HepG2 (cell line): ENCODE measurements around the gene TRPM5. TPM values are rescaled to one million over a fixed set of nuclear protein-coding genes. Genes with fewer than 3 reads are reported as not detected.

Source experiments
- ATAD3A ChIP-seq: sonication (generic); formaldehyde crosslinking; IDR thresholded peaks from 2 replicates; pipeline ENCODE4 v1.4.0; 2020; ENCODE audit warnings: missing genetic modification reagents
- SMYD3 ChIP-seq: sonication (generic); formaldehyde crosslinking; IDR thresholded peaks from 2 replicates; pipeline ENCODE4 v1.8.1; 2023; ENCODE audit warnings: mild to moderate bottlenecking, missing genetic modification reagents
- SSRP1 ChIP-seq: IDR thresholded peaks from 2 replicates; pipeline ENCODE4 v1.6.1; 2016; ENCODE audit warnings: control low read depth
- ZKSCAN8 ChIP-seq: IDR thresholded peaks from 2 replicates; pipeline ENCODE4 v1.6.1; 2016; ENCODE audit warnings: borderline replicate concordance, missing genetic modification reagents, missing compliant biosample characterization
- polyA plus RNA-seq, 8 experiments: library from polyadenylated mRNA; depleted of rRNA in 3 of 8; stranded (reverse) in 7 of 8; unstranded in 1 of 8; fragments of >200 nt; fragmentation: Illumina TruSeq in 4 of 8; extraction: Trizol in 4 of 8; gene quantifications; 2 replicates each; pipeline versions ENCODE4 v1.2.1 to v1.2.3, GENCODE V29; 2011 to 2016; ENCODE audit warnings: low read depth in 4 of 8, missing spikeins in 1 of 8, mixed read lengths in 1 of 8; ENCODE audit not compliant: insufficient read depth in 1 of 8
- total RNA-seq, 5 experiments: library from RNA; depleted of rRNA; stranded (reverse); fragments of >200 nt; fragmentation: Illumina TruSeq; extraction: Trizol; gene quantifications; 2 replicates each; pipeline ENCODE4 v1.2.3, GENCODE V29; 2016; ENCODE audit warnings: low read depth in 1 of 5
- TF ChIP-seq, protein P1 (sequence below): sonication (generic); formaldehyde crosslinking; IDR thresholded peaks from 2 replicates; pipeline ENCODE4 v1.9.0; 2021; ENCODE audit warnings: missing genetic modification reagents, borderline replicate concordance
- TF ChIP-seq, protein P2 (sequence below): sonication (generic); formaldehyde crosslinking; conservative IDR thresholded peaks from 2 replicates; pipeline ENCODE4 v1.8.0; 2022; ENCODE audit warnings: mild to moderate bottlenecking, moderate library complexity, missing genetic modification reagents
- TF ChIP-seq, protein P3 (sequence below): sonication (generic); formaldehyde crosslinking; IDR thresholded peaks from 2 replicates; pipeline ENCODE4 v1.4.0; 2020; ENCODE audit warnings: low read depth, mild to moderate bottlenecking, missing genetic modification reagents
- TF ChIP-seq, protein P4 (sequence below): sonication (generic); formaldehyde crosslinking; IDR thresholded peaks from 2 replicates; pipeline ENCODE4 v1.5.0; 2020; ENCODE audit warnings: missing genetic modification reagents
- TF ChIP-seq, protein P5 (sequence below): sonication (generic); formaldehyde crosslinking; IDR thresholded peaks from 2 replicates; pipeline ENCODE4 v1.4.0; 2020; ENCODE audit warnings: missing genetic modification reagents

TRPM5 gene
- total and polyA plus RNA-seq, 2 of the 13 experiments (the other 11 are each of a cell fraction or from before 2014, with no cell fraction given), result 0.12 TPM; not detected in 1

DNA sequence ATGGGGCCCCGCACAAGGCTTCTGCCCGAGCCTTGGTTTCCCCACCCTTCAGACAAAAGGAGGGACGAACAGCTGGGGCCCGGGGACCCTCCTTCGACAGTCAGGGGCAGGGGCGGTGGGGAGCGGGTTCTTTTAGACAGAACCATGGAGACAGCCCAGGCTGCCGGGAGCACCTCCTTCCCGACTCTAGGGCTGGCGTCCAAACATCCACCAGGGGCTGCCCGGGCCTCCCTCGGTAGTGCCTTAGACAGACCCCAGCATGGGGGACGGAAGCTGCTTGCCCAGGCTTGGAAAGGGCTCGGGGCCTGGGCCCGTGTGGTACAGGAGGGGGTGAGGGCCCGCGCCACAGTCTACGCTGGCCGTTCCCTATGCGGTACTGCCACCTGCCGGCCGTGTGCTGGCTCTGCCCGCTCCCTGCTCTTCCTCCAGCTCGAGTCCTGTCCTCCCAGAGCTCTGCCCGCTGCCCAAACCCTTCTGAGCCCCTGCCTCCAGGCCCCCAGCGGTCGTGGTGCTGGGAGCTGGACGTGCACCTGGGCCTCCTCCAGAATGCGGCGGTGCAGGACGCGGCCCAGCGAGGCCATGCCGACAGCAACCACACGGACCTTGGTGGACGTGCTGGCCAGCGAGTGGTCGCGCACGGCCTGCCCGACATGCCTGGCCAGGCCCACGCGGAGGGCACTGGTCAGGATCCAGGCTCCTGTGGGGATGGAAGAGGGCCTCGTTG, 23.6 kb downstream of the TRPM5 start (continued):
- TF ChIP-seq, protein P1, sequence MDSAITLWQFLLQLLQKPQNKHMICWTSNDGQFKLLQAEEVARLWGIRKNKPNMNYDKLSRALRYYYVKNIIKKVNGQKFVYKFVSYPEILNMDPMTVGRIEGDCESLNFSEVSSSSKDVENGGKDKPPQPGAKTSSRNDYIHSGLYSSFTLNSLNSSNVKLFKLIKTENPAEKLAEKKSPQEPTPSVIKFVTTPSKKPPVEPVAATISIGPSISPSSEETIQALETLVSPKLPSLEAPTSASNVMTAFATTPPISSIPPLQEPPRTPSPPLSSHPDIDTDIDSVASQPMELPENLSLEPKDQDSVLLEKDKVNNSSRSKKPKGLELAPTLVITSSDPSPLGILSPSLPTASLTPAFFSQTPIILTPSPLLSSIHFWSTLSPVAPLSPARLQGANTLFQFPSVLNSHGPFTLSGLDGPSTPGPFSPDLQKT (CRISPR knock-in tag), result no peak
- TF ChIP-seq, protein P2, sequence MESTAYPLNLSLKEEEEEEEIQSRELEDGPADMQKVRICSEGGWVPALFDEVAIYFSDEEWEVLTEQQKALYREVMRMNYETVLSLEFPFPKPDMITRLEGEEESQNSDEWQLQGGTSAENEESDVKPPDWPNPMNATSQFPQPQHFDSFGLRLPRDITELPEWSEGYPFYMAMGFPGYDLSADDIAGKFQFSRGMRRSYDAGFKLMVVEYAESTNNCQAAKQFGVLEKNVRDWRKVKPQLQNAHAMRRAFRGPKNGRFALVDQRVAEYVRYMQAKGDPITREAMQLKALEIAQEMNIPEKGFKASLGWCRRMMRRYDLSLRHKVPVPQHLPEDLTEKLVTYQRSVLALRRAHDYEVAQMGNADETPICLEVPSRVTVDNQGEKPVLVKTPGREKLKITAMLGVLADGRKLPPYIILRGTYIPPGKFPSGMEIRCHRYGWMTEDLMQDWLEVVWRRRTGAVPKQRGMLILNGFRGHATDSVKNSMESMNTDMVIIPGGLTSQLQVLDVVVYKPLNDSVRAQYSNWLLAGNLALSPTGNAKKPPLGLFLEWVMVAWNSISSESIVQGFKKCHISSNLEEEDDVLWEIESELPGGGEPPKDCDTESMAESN, result no peak
- TF ChIP-seq, protein P3, sequence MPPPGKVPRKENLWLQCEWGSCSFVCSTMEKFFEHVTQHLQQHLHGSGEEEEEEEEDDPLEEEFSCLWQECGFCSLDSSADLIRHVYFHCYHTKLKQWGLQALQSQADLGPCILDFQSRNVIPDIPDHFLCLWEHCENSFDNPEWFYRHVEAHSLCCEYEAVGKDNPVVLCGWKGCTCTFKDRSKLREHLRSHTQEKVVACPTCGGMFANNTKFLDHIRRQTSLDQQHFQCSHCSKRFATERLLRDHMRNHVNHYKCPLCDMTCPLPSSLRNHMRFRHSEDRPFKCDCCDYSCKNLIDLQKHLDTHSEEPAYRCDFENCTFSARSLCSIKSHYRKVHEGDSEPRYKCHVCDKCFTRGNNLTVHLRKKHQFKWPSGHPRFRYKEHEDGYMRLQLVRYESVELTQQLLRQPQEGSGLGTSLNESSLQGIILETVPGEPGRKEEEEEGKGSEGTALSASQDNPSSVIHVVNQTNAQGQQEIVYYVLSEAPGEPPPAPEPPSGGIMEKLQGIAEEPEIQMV (CRISPR knock-in tag), result no peak
- TF ChIP-seq SSRP1, result no peak
- TF ChIP-seq ZKSCAN8 (CRISPR knock-in tag), result no peak
- TF ChIP-seq, protein P4, sequence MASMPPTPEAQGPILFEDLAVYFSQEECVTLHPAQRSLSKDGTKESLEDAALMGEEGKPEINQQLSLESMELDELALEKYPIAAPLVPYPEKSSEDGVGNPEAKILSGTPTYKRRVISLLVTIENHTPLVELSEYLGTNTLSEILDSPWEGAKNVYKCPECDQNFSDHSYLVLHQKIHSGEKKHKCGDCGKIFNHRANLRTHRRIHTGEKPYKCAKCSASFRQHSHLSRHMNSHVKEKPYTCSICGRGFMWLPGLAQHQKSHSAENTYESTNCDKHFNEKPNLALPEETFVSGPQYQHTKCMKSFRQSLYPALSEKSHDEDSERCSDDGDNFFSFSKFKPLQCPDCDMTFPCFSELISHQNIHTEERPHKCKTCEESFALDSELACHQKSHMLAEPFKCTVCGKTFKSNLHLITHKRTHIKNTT (CRISPR knock-in tag), result no peak
- TF ChIP-seq SMYD3 (CRISPR knock-in tag), result no peak
- TF ChIP-seq, protein P5, sequence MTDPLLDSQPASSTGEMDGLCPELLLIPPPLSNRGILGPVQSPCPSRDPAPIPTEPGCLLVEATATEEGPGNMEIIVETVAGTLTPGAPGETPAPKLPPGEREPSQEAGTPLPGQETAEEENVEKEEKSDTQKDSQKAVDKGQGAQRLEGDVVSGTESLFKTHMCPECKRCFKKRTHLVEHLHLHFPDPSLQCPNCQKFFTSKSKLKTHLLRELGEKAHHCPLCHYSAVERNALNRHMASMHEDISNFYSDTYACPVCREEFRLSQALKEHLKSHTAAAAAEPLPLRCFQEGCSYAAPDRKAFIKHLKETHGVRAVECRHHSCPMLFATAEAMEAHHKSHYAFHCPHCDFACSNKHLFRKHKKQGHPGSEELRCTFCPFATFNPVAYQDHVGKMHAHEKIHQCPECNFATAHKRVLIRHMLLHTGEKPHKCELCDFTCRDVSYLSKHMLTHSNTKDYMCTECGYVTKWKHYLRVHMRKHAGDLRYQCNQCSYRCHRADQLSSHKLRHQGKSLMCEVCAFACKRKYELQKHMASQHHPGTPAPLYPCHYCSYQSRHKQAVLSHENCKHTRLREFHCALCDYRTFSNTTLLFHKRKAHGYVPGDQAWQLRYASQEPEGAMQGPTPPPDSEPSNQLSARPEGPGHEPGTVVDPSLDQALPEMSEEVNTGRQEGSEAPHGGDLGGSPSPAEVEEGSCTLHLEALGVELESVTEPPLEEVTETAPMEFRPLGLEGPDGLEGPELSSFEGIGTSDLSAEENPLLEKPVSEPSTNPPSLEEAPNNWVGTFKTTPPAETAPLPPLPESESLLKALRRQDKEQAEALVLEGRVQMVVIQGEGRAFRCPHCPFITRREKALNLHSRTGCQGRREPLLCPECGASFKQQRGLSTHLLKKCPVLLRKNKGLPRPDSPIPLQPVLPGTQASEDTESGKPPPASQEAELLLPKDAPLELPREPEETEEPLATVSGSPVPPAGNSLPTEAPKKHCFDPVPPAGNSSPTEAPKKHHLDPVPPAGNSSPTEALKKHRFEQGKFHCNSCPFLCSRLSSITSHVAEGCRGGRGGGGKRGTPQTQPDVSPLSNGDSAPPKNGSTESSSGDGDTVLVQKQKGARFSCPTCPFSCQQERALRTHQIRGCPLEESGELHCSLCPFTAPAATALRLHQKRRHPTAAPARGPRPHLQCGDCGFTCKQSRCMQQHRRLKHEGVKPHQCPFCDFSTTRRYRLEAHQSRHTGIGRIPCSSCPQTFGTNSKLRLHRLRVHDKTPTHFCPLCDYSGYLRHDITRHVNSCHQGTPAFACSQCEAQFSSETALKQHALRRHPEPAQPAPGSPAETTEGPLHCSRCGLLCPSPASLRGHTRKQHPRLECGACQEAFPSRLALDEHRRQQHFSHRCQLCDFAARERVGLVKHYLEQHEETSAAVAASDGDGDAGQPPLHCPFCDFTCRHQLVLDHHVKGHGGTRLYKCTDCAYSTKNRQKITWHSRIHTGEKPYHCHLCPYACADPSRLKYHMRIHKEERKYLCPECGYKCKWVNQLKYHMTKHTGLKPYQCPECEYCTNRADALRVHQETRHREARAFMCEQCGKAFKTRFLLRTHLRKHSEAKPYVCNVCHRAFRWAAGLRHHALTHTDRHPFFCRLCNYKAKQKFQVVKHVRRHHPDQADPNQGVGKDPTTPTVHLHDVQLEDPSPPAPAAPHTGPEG (CRISPR knock-in tag), result no peak
- no peak for TF ChIP-seq ATAD3A (CRISPR knock-in tag)
